HG02759 (cell line): ENCODE results near the gene MMP25.

Experiments
- ATAC-seq: cut with Tn5 transposase; IDR thresholded peaks from one replicate; pipeline ENCODE4 v1.9.1; 2021; ENCODE audit warnings: mild to moderate bottlenecking, moderate library complexity; ENCODE audit not compliant: unreplicated experiment

MMP25 gene

DNA sequence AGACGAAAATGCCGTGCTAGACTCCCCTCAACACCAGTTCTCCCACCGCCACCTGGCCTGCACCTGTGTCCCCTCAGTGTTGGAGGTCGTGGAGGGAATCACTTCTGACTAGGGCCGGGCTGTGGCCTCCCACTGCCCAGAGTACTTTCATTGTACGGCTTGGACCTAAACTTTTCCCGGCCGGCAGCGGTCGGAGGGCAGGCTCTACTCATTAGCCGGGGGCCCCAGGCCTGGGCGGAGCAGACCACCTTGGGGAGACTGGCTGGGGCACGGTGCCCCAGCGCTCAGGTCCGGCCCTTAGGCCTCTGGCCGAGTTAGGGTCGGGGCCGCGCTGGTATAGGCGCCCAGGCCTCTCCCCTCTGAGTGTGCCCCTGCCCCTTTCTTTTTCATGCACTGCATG lies 29.0 kb upstream of the MMP25 start:
- no peak for ATAC-seq

DNA sequence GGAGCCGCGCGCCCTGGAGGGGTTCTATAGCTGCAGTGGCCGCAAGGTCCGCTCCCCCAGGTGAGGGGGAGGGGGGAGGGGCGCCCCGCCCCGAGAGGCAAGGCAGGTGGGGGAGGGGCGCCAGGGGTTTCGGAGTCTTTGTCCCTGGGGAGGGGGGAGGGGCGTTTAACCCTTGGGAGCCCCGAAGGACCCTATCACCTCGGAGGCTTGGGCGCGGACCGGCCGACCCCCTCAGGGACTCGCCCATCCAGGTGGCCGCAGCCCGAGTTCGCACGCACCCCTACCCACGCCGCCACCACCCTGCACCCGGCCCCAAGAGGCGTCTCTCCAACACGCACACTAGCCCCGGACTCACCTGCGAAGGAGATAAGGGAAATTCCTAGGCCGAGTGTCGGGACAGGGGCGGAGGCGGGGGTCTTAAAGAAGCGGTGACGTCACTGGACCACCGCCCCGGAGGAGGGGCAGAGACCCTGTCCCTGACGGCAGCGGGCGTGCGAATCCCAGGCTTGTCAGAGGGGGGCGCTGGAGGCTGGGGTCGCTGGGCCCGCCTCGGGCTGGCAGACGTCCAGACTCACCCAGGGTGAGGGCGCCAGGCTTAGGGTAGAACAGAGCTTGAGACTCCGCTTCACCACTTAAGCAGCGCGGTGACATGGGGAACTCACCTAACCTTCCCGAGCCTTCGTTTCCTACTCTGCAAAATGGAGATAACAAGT lies 28.4 kb upstream of the MMP25 start, which contains the start of gene CLDN6:
TSS of gene CLDN6 (minus strand) at position 390 of the 713 bp plus-strand sequence. CDS start 2,162 bp downstream, outside the sequence.
- no peak for ATAC-seq

DNA sequence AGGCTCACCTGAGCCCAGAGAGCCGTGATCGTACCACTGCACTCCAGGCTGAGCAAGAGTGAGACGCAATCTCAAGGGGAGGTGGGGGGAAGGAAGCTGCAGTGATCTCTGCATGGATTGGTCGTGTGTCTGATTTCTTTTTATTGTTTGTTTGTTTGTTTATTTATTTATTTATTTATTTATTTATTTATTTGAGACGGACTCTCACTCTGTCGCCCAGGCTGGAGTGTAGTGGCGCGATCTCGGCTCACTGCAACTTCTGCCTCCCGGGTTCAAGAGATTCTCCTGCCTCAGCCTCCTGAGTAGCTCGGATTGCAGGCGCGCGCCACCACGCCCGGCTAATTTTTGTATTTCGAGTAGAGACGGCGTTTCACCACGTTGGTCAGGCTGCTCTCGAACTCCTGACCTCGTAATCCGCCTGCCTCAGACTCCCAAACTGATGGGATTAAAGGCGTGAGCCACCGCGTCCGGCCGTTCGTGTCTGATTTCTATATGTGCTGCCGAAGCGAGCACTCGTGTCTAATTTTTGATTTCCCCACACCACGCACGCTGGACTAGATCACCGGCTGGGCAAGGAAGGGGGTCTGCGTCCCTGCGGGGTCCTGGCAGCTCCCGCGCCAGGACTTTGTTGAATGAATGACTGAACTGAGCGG lies 26.6 kb upstream of the MMP25 start:
- no peak for ATAC-seq

DNA sequence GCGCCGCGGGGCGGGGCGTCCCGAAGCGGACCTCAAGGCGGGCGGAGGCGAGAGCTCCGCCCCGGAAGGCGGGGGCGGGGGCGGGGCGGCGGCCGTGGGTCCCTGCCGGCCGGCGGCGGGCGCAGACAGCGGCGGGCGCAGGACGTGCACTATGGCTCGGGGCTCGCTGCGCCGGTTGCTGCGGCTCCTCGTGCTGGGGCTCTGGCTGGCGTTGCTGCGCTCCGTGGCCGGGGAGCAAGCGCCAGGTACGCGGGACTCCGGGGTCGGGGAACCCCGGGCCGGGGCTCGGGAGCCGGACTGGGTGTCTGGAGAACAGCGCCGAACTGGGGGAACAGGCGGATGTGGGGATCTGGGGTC lies 26.1 kb upstream of the MMP25 start, which contains the start of gene TNFRSF12A:
TSS of gene TNFRSF12A (plus strand) at position 122 of the 357 bp plus-strand sequence. CDS start at position 152, 30 bp downstream.
- ATAC-seq = peak; percentile 28

DNA sequence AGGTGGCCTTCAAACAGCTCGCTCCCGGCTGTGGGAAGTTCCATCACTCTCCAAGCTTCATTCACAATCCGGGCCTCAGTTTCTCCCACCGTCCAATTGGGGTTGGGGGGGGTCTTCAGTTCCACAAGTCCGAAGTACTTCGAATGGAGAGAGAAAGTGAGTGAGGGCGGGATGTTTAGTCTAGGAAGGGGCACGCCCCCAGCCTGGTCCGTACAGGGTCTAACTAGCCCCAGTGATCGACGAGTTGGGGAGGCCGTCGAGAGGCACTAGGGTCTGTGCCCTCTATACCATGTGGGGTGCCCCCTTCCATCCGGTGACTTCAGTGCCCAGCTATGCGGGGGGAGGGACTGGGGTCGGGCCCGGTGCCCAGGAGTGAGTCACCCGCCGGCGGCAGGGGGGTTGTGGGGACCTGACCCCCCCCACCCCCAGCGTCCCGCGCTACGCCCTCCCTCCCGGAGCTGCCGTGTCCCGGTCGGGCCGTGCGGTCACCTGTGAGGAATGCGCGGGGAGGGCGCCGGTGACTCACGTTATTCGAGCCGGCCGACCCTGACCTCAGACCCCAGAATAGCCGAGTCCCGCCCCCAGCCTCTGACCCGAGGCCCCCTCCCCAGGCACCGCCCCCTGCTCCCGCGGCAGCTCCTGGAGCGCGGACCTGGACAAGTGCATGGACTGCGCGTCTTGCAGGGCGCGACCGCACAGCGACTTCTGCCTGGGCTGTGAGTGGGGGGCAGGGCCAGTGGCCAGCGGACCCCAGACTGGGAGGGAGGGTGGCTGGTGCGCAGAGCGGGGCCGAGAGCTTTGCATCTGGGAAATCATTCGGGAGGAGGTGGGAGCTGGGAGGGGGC lies 25.5 kb upstream of the MMP25 start:
- ATAC-seq = no peak

DNA sequence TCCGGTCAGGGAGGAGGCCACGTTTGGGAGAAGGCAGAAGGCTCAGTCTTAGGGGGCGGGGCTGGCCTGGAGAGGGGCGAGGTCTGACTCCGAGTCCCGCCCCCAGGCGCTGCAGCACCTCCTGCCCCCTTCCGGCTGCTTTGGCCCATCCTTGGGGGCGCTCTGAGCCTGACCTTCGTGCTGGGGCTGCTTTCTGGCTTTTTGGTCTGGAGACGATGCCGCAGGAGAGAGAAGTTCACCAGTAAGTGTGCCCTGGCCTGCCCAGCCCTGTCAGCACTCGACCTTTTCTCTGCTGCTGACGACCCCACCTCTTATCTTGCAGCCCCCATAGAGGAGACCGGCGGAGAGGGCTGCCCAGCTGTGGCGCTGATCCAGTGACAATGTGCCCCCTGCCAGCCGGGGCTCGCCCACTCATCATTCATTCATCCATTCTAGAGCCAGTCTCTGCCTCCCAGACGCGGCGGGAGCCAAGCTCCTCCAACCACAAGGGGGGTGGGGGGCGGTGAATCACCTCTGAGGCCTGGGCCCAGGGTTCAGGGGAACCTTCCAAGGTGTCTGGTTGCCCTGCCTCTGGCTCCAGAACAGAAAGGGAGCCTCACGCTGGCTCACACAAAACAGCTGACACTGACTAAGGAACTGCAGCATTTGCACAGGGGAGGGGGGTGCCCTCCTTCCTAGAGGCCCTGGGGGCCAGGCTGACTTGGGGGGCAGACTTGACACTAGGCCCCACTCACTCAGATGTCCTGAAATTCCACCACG lies 24.7 kb upstream of the MMP25 start:
- no peak for ATAC-seq

DNA sequence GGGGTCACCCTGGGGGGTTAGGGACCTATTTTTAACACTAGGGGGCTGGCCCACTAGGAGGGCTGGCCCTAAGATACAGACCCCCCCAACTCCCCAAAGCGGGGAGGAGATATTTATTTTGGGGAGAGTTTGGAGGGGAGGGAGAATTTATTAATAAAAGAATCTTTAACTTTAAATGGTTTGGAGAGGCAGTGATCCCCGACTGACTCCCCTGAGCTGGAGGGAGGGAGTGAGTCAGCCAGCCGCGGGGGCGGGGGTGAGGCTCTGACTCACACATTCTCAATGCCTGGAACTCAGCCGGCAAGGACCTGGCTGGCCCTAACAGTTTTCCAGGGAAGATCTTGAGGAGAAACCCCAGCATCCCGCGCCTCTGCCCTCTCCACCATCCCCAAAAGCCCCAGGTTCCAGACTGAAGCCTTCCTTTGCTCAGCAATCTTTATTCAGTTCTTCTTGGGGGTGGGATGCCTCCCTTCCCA lies 24.1 kb upstream of the MMP25 start:
- ATAC-seq = no peak

DNA sequence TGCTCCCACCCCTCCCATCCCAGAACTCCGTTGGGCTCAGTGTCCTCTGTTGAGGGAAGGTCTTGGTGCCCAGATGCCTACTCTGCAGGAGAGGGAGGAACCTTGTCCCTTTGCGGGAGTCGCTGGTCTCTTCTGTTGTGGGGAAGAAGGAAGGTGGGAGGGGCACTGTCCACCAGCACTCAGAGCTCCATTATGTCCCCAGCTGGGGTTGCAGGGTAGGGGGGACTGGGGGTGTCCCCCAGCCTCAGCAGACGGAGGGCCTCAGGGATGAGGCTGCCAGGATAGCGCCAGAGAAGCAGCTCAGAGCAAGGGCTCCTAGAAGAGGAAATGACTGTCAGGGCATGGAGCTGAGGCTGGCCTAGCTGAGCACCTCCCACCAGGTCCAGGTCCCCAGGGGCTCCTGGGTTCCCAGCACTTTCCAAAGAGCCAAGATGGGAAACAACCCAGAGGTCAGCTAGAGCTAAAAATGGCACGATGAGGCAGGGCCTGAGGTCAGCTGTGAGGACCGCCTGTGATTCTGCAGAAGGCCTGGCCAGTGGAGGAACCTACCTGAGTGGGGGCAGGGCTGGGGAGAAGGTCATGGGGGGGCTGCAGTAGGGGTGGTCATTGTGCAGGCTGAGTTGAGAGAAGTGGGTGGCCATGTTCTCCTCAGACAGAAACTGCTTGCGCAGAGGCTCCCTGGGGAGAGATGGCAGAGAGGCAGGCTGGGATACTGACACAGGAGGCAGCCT lies 23.5 kb upstream of the MMP25 start:
- ATAC-seq = no peak

DNA sequence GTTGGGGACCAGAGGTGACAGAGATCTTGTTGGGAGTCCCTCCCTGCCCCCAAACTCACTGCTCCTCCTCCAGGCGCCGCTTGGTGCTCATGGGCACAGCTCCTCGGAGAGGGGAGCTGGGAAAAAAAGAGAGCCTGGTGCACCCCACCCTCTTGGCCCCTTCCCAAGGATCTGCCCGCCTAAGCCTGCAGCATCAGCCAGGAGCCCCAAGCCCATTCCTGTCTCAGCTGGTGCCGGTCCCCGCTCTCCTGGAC lies 23.0 kb upstream of the MMP25 start:
- ATAC-seq = no peak

DNA sequence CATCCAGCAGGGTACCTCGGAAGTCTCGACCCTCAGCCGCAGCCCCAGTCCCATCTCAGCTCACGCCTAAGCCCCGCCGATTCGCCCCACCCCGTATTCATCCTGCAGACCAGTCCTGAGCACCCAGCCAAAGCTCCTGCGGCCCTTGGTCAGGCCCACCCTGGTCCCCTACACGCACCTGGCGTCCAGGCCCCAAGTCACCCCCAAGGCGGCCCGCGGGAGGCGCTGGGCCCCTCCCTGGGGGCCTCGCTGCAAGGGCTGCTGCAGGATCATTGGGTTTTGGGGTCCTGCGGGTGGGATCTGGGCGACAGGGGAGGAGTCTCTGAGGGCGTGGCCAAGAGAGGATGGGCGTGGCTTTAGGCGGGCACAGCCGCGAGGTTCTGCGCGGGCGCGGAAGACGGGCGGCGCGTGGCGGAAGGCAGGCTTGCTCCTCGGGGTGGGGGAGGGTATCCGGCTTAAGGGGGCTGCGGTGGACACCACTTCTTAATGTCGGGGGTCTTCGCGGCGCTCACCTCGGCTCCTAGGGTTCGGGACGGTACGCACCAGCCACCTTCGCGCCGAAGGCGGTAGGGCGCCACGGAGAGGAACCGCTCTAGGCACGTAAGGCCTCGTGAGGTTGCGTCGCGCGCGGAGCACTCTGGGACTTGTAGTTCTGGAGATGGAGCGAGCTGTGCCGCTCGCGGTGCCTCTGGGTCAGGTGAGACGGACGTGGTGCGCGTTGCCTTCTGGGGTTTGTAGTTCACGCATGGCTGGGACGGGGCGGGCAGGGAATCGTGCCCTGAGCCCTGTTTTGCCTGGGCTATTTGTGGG lies 22.5 kb upstream of the MMP25 start, which contains the start of the genes HCFC1R1 and THOC6:
TSS of gene HCFC1R1 (minus strand) at position 274 of the 810 bp plus-strand sequence. CDS start at position 273, 1 bp downstream.
TSS of gene THOC6 (plus strand) at position 367 of the 810 bp plus-strand sequence. CDS start at position 659, 292 bp downstream.
- peak; percentile 72 for ATAC-seq

DNA sequence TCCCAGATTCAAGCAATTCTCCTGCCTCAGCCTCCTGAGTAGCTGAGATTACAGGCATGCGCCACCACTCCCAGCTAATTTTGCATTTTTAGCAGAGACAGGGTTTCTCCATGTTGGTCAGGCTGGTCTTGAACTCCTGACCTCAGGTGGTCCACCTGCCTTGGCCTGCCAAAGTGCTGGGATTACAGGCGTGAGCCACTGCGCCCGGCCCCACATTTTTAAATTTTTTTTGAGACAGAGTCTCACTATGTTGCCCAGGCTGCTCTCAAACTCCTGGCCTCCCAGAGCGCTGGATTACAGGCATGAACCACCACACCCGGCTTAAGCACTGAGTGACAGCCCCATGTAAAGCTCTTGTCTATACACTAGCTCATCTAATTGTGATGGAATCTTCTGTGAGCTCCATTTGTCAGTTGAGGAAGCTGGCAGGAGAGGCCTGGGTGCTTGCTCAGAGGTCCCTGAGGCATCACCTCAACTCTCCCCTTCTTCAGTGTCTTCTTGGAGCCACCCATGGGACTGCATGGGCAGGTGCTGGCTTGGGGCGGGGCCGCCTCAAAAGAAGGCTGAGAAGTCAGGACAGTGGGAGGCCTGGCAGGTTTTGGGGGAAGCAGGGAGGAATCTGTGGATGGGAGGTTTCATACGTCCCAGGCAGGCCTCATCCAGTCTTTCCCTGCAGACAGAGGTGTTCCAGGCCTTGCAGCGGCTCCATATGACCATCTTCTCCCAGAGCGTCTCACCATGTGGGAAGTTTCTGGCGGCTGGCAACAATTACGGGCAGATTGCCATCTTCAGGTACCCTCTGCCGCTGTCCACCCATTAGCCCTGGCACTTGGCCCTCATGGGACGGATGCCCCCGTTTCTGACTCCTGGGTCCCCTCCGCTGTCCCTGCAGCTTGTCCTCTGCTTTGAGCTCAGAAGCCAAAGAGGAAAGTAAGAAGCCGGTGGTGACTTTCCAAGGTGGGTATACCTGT lies 21.0 kb upstream of the MMP25 start:
- ATAC-seq = no peak

DNA sequence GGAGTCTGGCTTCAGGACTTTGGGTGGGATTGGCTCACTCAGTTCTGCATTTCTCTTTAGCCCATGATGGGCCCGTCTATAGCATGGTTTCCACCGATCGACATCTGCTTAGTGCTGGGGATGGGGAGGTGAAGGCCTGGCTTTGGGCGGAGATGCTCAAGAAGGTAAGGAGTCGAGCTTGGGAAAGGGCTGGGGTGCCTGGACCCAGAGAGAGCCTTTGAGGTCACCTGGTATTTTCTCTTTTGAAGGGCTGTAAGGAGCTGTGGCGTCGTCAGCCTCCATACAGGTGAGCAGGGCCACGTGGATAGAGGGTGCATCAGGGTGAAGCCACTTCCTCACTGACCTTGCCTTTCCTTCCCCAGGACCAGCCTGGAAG lies 20.4 kb upstream of the MMP25 start:
- ATAC-seq = no peak

DNA sequence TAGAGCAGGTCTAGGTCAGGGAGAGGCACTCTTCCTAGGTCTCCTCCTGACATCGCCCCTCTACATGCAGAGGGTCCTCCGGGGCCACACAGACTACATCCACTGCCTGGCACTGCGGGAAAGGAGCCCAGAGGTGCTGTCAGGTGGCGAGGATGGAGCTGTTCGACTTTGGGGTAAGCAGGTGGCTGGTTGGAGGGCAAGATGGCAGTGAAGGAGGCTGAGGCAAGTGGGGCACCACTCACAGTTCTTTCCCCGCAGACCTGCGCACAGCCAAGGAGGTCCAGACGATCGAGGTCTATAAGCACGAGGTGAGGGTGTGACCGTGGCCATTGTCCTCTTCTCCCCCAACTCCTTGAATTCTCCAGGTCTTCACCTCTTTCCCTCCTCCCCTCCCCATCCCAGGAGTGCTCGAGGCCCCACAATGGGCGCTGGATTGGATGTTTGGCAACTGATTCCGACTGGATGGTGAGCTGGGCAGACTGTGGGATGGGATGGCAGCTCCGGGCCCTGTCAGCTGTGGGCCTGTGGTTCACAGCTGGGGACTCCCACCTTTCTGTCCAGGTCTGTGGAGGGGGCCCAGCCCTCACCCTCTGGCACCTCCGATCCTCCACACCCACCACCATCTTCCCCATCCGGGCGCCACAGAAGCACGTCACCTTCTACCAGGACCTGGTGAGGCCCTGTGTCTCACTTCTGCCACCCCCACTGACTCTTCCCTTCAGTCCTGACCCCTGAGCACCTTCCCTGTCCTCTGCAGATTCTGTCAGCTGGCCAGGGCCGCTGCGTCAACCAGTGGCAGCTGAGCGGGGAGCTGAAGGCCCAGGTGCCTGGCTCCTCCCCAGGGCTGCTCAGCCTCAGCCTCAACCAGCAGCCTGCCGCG lies 19.5 kb upstream of the MMP25 start:
- ATAC-seq = no peak

DNA sequence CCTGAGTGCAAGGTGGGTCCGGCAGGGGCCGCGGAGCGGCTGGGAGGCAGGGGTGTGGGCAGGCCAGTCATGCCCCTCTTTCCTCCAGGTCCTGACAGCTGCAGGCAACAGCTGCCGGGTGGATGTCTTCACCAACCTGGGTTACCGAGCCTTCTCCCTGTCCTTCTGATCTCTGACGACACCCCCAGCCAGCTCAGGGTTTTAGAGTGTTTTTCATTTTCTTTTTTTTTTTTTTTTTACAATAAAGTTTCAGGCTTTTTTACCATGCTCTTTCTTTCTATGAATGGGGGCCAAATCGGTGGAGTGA lies 18.9 kb upstream of the MMP25 start:
- ATAC-seq = no peak

DNA sequence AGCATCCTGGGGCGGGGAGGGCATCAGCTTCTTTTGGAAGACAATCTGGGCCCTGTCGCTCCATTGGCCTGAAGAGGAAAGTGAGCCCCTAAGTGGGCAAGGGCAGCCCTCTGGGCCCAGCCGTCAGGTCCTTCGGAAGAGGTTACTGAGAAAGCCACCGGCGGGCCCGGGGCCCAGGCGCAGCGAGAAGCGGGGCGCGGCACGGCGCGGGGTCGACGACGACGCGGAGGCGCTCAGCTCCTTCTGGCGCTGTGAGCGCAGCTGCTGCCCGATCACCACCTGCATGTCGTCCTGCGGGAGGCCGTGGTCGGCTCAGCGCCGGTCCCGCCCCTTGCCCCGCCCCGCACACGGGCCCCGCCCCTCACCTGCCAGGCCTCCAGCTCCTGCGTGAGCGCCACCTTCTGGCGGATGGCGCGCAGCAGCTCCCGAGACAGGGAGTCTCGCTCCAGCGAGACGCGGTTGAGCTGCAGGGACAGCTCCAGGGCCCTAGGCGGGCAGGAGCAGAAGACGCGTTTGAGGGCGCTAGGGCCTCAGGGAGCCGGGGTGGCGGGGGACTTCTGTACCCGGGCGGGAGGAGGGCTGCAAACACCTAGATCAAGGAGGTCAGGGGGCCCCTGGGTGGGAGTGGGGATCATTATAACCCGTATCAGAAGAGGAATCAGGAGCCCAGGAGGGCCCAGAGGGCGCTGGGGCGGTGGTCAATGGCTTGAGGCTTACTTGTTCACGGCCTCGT lies 18.2 kb upstream of the MMP25 start:
- peak; percentile 38 for ATAC-seq

DNA sequence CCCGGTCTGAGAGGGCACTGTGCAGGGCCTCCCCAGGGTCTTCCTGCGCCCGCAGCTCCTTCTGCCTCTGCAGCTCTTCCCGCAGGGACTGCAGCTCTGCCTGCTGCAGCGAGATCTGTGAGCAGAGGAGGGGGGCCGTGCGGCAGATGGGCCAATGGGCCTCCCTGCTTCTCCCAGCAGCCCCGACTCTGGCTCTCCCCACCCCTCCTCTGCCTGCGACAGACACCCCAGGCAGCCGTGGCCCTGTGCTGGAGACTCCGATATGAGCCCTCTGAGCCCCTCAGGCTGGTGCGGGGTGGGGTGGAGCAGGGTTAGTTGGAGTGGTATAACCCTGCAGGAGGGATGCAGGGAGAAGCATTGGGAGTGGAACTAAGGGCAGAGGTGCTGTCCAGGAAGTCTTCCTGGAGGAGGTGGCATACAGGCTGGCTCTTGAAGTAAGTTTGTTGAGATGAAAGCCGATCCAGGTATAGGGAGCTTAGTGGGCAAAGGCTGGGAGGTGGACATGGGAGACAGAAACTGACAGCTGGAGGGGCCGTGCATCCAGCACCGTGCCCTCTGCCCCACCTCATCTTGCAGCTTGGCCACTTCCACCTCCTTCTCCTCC lies 17.5 kb upstream of the MMP25 start:
- no peak for ATAC-seq
